HEK293T (cell line): Measurements from ENCODE around the gene OR7A5.

Experiments used
- BHLHE40 ChIP-seq: fragments of 450-650 bp; IDR thresholded peaks from 2 replicates; pipeline ENCODE4 v1.6.1; 2016; ENCODE audit warnings: mild to moderate bottlenecking, moderate library complexity, borderline replicate concordance
- ELF4 ChIP-seq: fragments of 450-650 bp; IDR thresholded peaks from 2 replicates; pipeline ENCODE4 v1.6.1; 2017; ENCODE audit warnings: antibody characterized with exemption
- FOXK2 ChIP-seq: fragments of 450-650 bp; IDR thresholded peaks from 2 replicates; pipeline ENCODE4 v1.6.1; 2016; ENCODE audit warnings: mild to moderate bottlenecking
- FOXM1 ChIP-seq: fragments of 450-650 bp; IDR thresholded peaks from 2 replicates; pipeline ENCODE4 v1.6.1; 2017; ENCODE audit warnings: mild to moderate bottlenecking, borderline replicate concordance
- HDGF ChIP-seq: fragments of 450-650 bp; IDR thresholded peaks from 2 replicates; pipeline ENCODE4 v1.6.1; 2017; ENCODE audit warnings: antibody characterized with exemption, borderline replicate concordance
- LEF1 ChIP-seq: fragments of 450-650 bp; IDR thresholded peaks from 2 replicates; pipeline ENCODE4 v1.6.1; 2017; ENCODE audit warnings: mild to moderate bottlenecking, borderline replicate concordance
- SP1 ChIP-seq: fragments of 450-650 bp; IDR thresholded peaks from 2 replicates; pipeline ENCODE4 v1.6.1; 2017
- SUZ12 ChIP-seq: fragments of 450-650 bp; IDR thresholded peaks from 2 replicates; pipeline ENCODE4 v1.6.1; 2016; ENCODE audit warnings: mild to moderate bottlenecking

- TF ChIP-seq SUZ12 (no peak), BHLHE40 (no peak), ELF4 (no peak), HDGF (no peak), FOXM1 (no peak), SP1 (no peak), FOXK2 (no peak), LEF1 (no peak)
These were observed 5.2 kb upstream of the OR7A5 start for GRCh38 chr19:14840206-14840605.
